Measurements from ENCODE around the gene ASB4.

DNA sequence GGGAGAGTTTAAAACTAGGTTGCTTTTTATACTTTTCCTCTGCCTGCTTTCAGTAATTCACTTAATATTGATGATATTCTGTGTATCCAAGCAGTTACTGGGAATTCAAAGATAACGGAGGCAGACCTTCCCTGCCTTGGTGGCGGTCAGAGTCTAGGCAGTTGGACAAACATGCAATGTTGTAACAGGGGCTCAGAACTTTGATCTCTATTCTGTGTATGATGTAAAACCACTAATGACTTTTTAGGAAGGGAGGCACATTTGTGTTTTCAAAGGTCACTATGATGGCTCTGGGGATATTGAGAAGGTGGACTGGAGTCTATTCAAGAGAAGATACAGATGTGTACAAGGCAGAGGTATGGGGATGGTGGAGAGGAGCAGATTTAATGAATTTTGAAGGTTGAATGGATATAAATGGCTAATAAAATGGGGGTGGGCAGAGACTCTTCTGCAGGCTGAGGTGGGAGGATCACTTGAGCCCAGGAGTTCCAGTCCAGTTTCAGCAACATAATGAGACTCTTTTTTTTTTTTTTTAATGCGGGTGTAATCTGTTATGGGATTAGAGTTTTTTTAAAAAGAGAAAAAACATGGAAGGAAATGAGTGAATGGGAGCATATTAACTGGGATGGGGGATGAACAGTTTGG, 45.2 kb upstream of the ASB4 start:
- TF ChIP-seq POLR2AphosphoS5 (IDR thresholded peaks at IDR 0.05; ENCODE audit: low read depth, low read length): no peak
- TF ChIP-seq POLR2A (IDR thresholded peaks at IDR 0.05; ENCODE audit: low read depth, low read length): no peak
- TF ChIP-seq TAF1 (IDR thresholded peaks at IDR 0.05; ENCODE audit: borderline replicate concordance, low read depth, low read length): no peak
